ENCODE data around the gene CCDC57. TPM values are rescaled to one million over a fixed set of nuclear protein-coding genes. Genes with fewer than 3 reads are reported as not detected.

The CCDC57 gene
- total RNA-seq, 1 donor from 2014 or later = 10.8 TPM

- no peak for FAIRE-seq
- no peak for TF ChIP-seq CTCF (IDR thresholded peaks at IDR 0.05; ENCODE audit: insufficient read depth, low read length, severe bottlenecking)
- peaks cover 72% of the 10 kb centered on the region for H3K36me3 ChIP-seq (ENCODE audit: control insufficient read depth, insufficient read depth, low read length)
These were observed 38.3 kb upstream of the CCDC57 start for GRCh38 chr17:82250868-82251500.

GRCh38 chr17:82249896-82250581, 37.4 kb upstream of the CCDC57 start:
- Histone ChIP-seq H3K4me3 (ENCODE audit: low read depth, low read length) (no peak overlapping the region), H3K27me3 (ENCODE audit: control insufficient read depth, insufficient read depth, low read length) (no peaks in the 10 kb centered on the region), H3K36me3 (ENCODE audit: control insufficient read depth, insufficient read depth, low read length) (peaks cover 72% of the 10 kb centered on the region)
- no peak for TF ChIP-seq CTCF (IDR thresholded peaks at IDR 0.05; ENCODE audit: insufficient read depth, low read length, severe bottlenecking)
- FAIRE-seq = no peak
- no peak for DNase-seq (ENCODE audit: low read depth)

More at GRCh38 chr17:82250868-82251500, 38.3 kb upstream of the CCDC57 start:
- DNase-seq (ENCODE audit: low read depth) = no peak
- Histone ChIP-seq H3K27me3 (ENCODE audit: control insufficient read depth, insufficient read depth, low read length) (no peaks in the 10 kb centered on the region), H3K4me3 (ENCODE audit: low read depth, low read length) (no peak overlapping the region)

GRCh38 chr17:82248815-82249674, 36.4 kb upstream of the CCDC57 start:
- no peak overlapping the region for H3K4me3 ChIP-seq (ENCODE audit: low read depth, low read length)
- FAIRE-seq (no peak), DNase-seq (ENCODE audit: low read depth) (no peak)
- TF ChIP-seq CTCF (IDR thresholded peaks at IDR 0.05; ENCODE audit: insufficient read depth, low read length, severe bottlenecking) = no peak
- H3K27me3 ChIP-seq (ENCODE audit: control insufficient read depth, insufficient read depth, low read length) = no peaks in the 10 kb centered on the region
- H3K36me3 ChIP-seq (ENCODE audit: control insufficient read depth, insufficient read depth, low read length) = peaks cover 81% of the 10 kb centered on the region

- no peak for FAIRE-seq
- Histone ChIP-seq H3K27me3 (ENCODE audit: control insufficient read depth, insufficient read depth, low read length) (no peaks in the 10 kb centered on the region), H3K4me3 (ENCODE audit: low read depth, low read length) (no peak overlapping the region), H3K36me3 (ENCODE audit: control insufficient read depth, insufficient read depth, low read length) (peaks cover 82% of the 10 kb centered on the region)
- no peak for DNase-seq (ENCODE audit: low read depth)
- no peak for TF ChIP-seq CTCF (IDR thresholded peaks at IDR 0.05; ENCODE audit: insufficient read depth, low read length, severe bottlenecking)
These were observed 35.4 kb upstream of the CCDC57 start for GRCh38 chr17:82247856-82248671.

GRCh38 chr17:82247182-82247823, 34.7 kb upstream of the CCDC57 start:
- Histone ChIP-seq H3K36me3 (ENCODE audit: control insufficient read depth, insufficient read depth, low read length) (peaks cover 74% of the 10 kb centered on the region), H3K4me3 (ENCODE audit: low read depth, low read length) (no peak overlapping the region), H3K27me3 (ENCODE audit: control insufficient read depth, insufficient read depth, low read length) (no peaks in the 10 kb centered on the region)
- no peak for TF ChIP-seq CTCF (IDR thresholded peaks at IDR 0.05; ENCODE audit: insufficient read depth, low read length, severe bottlenecking)
- FAIRE-seq = no peak
- no peak for DNase-seq (ENCODE audit: low read depth)

Measured in bronchial epithelial cell (primary cell).